Measurements from ENCODE around the gene UGP2. TPM values are rescaled to one million over a fixed set of nuclear protein-coding genes. Genes with fewer than 3 reads are reported as not detected.
"Not testable (repeated sequence)": the region's sequence is repeated elsewhere in the genome, so short reads cannot be mapped to it uniquely, and the experiment has no call there.

Gene UGP2
- total RNA-seq, 1 donor from 2014 or later = 66.3 TPM

DNA sequence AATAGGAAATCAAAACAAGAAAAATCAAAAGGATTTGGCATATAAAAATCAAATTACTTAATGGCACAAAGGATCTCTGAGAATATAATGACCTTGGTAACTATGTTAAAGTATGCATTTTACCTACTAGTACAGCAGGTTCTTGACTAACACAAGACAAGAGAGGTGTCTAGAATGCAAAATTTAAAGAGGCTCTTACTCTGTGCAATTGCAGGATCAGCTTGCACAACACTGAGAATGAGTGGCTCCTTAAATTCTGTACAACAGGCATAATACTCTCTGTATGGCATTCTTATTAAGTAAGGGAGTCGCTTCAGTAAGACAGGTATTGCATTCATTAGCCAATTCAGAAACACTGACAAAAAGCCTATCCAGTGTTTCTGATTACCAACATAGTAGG lies 72.6 kb downstream of the UGP2 start:
- Mint-ChIP-seq H3K27me3 (no peaks in the 10 kb centered on the region), H3K27ac (no peak overlapping the region), H3K9me3 (peaks cover 7% of the 10 kb centered on the region), H3K4me1 (no peaks in the 10 kb centered on the region), H3K4me3 (no peak overlapping the region), H3K36me3 (ENCODE audit: low read depth) (peaks cover 60% of the 10 kb centered on the region)
- DNase-seq = no peak
- intact Hi-C loops (cut with micrococcal nuclease) = no loop called here

- H3K36me3 Mint-ChIP-seq (ENCODE audit: low read depth) = peaks cover 61% of the 10 kb centered on the region
Measured at GRCh38 chr2:63926815-63927214, 85.1 kb downstream of the UGP2 start.

DNA sequence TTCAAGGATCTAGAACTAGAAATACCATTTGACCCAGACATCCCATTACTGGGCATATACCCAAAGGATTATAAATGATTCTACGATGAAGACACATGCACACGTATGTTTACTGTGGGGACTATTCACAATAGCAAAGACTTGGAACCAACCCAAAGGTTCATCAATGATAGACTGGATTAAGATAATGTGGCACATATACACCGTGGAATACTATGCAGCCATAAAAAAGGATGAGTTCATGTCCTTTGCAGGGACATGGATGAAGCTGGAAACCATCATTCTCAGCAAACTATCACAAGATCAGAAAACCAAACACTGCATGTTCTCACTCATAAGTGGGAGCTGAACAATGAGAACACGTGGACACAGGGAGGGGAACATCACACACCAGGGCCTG lies 90.4 kb downstream of the UGP2 start:
- Mint-ChIP-seq H3K36me3 (ENCODE audit: low read depth) (peaks cover 72% of the 10 kb centered on the region), H3K9me3 (peaks cover 13% of the 10 kb centered on the region)
- intact Hi-C loops (cut with micrococcal nuclease); H3K27ac Mint-ChIP-seq; DNase-seq; H3K4me3 Mint-ChIP-seq; H3K27me3 Mint-ChIP-seq; H3K4me1 Mint-ChIP-seq: not testable (repeated sequence)

More at GRCh38 chr2:63926815-63927214, 85.1 kb downstream of the UGP2 start:
- Mint-ChIP-seq H3K9me3 (peaks cover 10% of the 10 kb centered on the region), H3K4me3 (no peak overlapping the region), H3K27ac (no peak overlapping the region), H3K27me3 (no peaks in the 10 kb centered on the region), H3K4me1 (peaks cover 2% of the 10 kb centered on the region)
- intact Hi-C loops (cut with micrococcal nuclease) = no loop called here
- no peak for DNase-seq

Other genes starting within 250 kb of the UGP2 start
- gene VPS54, start 177.5 kb downstream of the UGP2 start, total RNA-seq = 14.3 and 15.6 TPM in 2 replicates